SU-DHL-6 (cell line): Measurements from ENCODE around the gene AATK.

Source experiments
- H2AFZ ChIP-seq: fragments of 200-600 bp; sonication (generic); 2 replicates; pipeline ENCODE4 v1.6.1; 2014; ENCODE audit warnings: low read depth, mild to moderate bottlenecking, moderate library complexity, mixed read lengths, antibody characterized with exemption, low read length; ENCODE audit not compliant: severe bottlenecking
- H3F3A ChIP-seq: fragments of 200-600 bp; shearing (Covaris generic); 2 replicates; pipeline ENCODE4 v1.6.0; 2016; ENCODE audit warnings: antibody characterized with exemption, mild to moderate bottlenecking; ENCODE audit not compliant: insufficient read depth
- H3K27ac ChIP-seq: fragments of 200-600 bp; sonication (generic); 2 replicates; pipeline ENCODE4 v1.5.1; 2016; ENCODE audit warnings: low read depth, mild to moderate bottlenecking, low read length, moderate library complexity, mixed read lengths
- H3K27me3 ChIP-seq: fragments of 200-600 bp; sonication (generic), shearing (Covaris generic); 2 replicates; pipeline ENCODE4 v1.6.0; 2014; ENCODE audit warnings: mild to moderate bottlenecking, low read length
- H3K36me3 ChIP-seq: fragments of 200-600 bp; sonication (generic); 2 replicates; pipeline ENCODE4 v1.6.1; 2014; ENCODE audit warnings: mild to moderate bottlenecking, low read length, mixed read lengths
- H3K4me2 ChIP-seq: fragments of 300-600, 200-600 bp; shearing (Covaris generic), sonication (generic); 2 replicates; pipeline ENCODE4 v1.6.0; 2014; ENCODE audit warnings: low read length, low read depth, mild to moderate bottlenecking; ENCODE audit not compliant: poor library complexity, severe bottlenecking
- H3K4me3 ChIP-seq: fragments of 200-600 bp; sonication (generic); 2 replicates; pipeline ENCODE4 v1.5.1; 2014; ENCODE audit warnings: antibody characterized with exemption, low read length, mild to moderate bottlenecking, mixed read lengths; ENCODE audit not compliant: insufficient read depth, poor library complexity, severe bottlenecking
- H3K79me2 ChIP-seq: fragments of 200-600 bp; sonication (generic); 2 replicates; pipeline ENCODE4 v1.6.1; 2014; ENCODE audit warnings: mild to moderate bottlenecking, low read length, moderate library complexity; ENCODE audit not compliant: insufficient read depth
- H3K9ac ChIP-seq: fragments of 200-600 bp; sonication (generic); 2 replicates; pipeline ENCODE4 v1.7.0; 2014; ENCODE audit warnings: mild to moderate bottlenecking, low read length
- H3K9me2 ChIP-seq: fragments of 200-600 bp; sonication (generic); replicated peaks from 2 replicates; pipeline ENCODE4 v1.6.1; 2014; ENCODE audit warnings: low read length; ENCODE audit not compliant: insufficient read depth
- H3K9me3 ChIP-seq: fragments of 200-600 bp; sonication (generic); 2 replicates; pipeline ENCODE4 v1.6.1; 2014; ENCODE audit warnings: low read length, mixed read lengths; ENCODE audit not compliant: insufficient read depth
- H4K20me1 ChIP-seq: fragments of 200-600 bp; sonication (generic); 2 replicates; pipeline ENCODE4 v1.6.1; 2014; ENCODE audit warnings: low read depth, mild to moderate bottlenecking, antibody characterized with exemption, low read length, moderate library complexity, mixed read lengths
- EZH2phosphoT487 ChIP-seq: fragments of 200-600 bp; sonication (generic), shearing (Covaris generic); conservative IDR thresholded peaks from 2 replicates; pipeline ENCODE4 v1.6.1; 2018; ENCODE audit warnings: mild to moderate bottlenecking, antibody characterized with exemption, low read length, moderate library complexity, mixed read lengths
- TF ChIP-seq, protein P1 (sequence below): fragments of 200-600 bp; sonication (generic); IDR thresholded peaks from one replicate; pipeline ENCODE4 v1.5.1; 2017; ENCODE audit warnings: antibody characterized with exemption, mild to moderate bottlenecking, low read length, moderate library complexity; ENCODE audit not compliant: insufficient read depth, poor library complexity, severe bottlenecking

AATK gene

DNA sequence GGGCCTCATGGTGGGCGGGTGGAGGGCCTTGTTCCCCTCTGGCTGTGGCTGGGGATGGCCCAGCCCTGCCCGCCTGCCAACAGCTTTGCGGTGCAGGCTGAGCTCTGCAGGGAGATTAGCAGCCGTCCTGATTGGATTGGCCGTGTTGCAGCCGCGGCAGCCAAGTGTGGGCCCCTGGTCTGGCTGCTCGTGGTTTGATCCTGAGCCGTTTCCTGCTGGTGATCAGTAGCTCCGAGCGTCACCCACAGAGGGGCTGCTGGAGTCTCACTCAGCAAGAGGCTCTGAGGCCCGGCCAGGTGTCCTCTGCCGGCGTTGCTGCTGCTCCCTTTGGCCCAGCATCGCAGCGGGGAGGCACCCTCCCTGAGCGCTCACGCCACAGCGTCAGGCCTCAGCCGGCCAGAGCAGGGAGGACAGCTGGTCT lies 98.6 kb downstream of the AATK start:
- H4K20me1 ChIP-seq: no peaks in the 10 kb centered on the region
- no peaks in the 10 kb centered on the region for H3K79me2 ChIP-seq

More for the DNA sequence above, 98.6 kb downstream of the AATK start:
- H3K9ac ChIP-seq: no peak overlapping the region
- no peaks in the 10 kb centered on the region for H3K36me3 ChIP-seq
- H3K4me2 ChIP-seq: no peak overlapping the region
- TF ChIP-seq, protein P1, sequence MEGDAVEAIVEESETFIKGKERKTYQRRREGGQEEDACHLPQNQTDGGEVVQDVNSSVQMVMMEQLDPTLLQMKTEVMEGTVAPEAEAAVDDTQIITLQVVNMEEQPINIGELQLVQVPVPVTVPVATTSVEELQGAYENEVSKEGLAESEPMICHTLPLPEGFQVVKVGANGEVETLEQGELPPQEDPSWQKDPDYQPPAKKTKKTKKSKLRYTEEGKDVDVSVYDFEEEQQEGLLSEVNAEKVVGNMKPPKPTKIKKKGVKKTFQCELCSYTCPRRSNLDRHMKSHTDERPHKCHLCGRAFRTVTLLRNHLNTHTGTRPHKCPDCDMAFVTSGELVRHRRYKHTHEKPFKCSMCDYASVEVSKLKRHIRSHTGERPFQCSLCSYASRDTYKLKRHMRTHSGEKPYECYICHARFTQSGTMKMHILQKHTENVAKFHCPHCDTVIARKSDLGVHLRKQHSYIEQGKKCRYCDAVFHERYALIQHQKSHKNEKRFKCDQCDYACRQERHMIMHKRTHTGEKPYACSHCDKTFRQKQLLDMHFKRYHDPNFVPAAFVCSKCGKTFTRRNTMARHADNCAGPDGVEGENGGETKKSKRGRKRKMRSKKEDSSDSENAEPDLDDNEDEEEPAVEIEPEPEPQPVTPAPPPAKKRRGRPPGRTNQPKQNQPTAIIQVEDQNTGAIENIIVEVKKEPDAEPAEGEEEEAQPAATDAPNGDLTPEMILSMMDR: no peak
- no peak for TF ChIP-seq EZH2phosphoT487
- H3K27me3 ChIP-seq: no peaks in the 10 kb centered on the region
- H3K4me3 ChIP-seq: no peak overlapping the region
- H3K9me2 ChIP-seq: no peaks in the 10 kb centered on the region
- no peaks in the 10 kb centered on the region for H3F3A ChIP-seq
- no peak overlapping the region for H3K27ac ChIP-seq
- H2AFZ ChIP-seq: no peak overlapping the region
- no peaks in the 10 kb centered on the region for H3K9me3 ChIP-seq
